ENCODE results near the gene KLHL17.
"Not testable (repeated sequence)": the region's sequence is repeated elsewhere in the genome, so short reads cannot be mapped to it uniquely, and the experiment has no call there.

Gene KLHL17

GRCh38 chr1:996851-997712 is 36.7 kb downstream of the KLHL17 start:
- DNase-seq = peak in 1 of 10 donors; percentile 72
- intact Hi-C loops (cut with DNase I) = no loop called here

- peak in 1 of 10 donors; percentile 69 for DNase-seq
- intact Hi-C loops (cut with DNase I) = no loop called here
Observed at GRCh38 chr1:997713-997992, 37.3 kb downstream of the KLHL17 start.

DNA sequence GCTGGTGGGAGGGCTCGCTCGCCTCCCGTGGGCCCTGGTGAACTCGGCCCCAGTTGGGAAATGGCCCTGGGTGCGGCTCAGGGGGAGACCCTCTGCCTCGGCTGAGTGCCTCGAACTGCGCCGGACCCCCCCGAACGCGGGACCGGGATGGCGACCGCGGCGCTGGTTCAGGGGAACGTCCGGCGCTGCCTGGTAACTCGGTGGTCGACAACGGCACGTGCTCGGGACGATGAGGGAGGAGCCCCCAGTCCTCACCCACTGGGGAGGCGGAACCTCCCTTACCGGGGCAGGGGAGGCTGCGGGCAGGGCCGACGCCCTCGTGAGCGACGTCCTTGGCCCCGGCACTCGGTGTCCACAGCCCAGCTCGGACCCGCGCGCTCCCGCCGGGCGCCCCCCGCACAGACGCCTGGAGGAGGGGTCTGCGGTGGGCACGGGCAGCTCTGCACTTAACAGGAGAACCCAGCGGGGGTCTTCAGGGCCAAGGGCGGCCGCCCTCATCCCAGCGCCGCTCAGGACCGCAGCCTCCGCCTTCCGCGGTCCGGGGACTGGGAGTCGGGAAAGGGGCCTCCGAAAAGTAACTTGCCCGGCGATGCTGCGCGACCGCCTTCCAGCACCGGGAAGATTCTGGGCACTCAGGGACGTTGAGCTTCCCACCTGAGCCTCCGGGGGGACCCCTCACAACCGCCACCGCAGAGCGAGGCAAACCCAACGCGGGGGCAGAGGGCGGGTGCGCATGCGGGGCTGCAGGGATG is 37.8 kb downstream of the KLHL17 start:
- intact Hi-C loops (cut with DNase I) = no loop called here
- peak in 2 of 10 donors; percentile 76 to 83 for DNase-seq

- DNase-seq = no peak
- intact Hi-C loops (cut with DNase I) = no loop called here
Observed at GRCh38 chr1:998745-998994, 38.3 kb downstream of the KLHL17 start.

DNA sequence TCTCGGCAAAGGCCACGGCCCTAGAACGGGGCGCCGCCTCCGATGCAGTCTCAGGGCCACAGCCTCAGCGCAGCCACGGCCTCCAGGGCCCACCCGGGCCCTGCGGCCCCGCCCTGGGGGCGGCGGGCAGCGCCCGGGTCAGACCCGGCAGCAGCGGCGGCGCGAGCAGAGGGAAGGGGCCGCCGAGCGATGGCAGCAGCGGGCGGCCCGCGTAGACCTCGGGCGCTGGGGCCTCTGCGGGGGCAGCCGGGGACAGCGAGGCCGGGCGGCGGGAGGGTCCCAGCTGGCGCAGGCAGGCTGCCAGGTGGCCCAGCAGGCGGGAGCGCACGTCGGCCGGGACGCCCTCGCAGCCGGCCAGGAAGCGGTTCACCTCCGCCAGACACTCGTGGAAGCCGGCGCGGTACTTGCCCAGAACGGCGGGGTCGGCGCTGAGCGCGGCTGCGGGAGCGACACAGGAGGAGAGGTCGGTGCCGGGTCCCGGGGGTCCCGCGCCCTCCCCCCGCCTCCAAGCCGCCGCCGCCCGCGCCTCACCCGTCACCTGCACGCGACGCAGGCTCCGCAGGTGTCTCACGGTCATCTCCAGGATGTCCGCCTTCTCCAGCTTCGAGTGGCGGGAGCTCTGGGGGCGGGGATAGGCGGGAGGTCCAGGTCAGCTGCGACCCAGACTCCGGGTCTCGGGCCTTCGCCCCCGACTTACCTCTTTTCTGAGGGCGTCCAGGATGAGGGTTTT is 38.8 kb downstream of the KLHL17 start:
- intact Hi-C loops (cut with DNase I) = no loop called here
- DNase-seq = peak in 1 of 10 donors; percentile 85

GRCh38 chr1:999725-1000356 is 39.5 kb downstream of the KLHL17 start, which contains the start of gene HES4:
Gene HES4 (minus strand): TSS chr1:1000097. CDS start chr1:999973, 124 bp downstream.
- intact Hi-C loops (cut with DNase I) = loop anchor here (5.0 kb wide), 1 partner anchor 98 kb away; no protein-coding TSS in a partner anchor
- DNase-seq = peak in 9 of 10 donors; percentile 54 to 95 (median 75)

DNA sequence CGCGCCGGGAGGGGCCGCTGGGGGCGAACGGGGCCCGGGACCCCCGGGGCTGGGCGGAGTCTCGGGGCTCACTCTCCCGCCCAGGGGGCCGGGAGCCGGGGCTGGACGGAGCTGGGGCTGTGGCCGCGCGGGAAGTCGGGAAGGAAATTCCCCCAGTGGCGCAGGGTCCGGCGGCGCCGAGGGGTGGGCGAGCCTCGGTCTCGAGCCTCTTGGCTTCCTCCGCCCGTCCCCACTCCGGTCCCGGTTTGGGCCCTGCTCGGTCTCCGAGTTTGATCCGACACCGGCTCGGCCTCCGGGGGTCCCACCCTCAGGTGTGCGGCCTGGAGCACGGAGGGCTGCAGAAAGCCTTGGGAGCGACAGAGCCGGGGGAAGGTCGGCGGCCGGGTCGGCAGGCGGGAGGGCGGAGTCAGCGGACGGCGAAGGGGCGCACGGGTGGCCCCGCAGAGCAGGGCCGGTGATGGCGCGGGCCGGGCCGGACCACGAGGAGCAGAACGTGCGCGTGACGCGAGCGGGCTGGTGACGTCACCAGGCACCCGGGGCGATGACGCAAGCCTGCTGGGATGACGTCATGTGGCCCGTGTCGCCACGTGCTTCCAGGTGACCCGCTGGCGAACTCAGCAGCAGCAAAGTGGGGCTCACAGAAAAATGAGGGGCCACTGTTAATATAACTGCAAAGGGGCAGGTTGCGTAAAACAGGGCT is 40.1 kb downstream of the KLHL17 start:
- peak in 8 of 10 donors; percentile 45 to 94 (median 68) for DNase-seq
- intact Hi-C loops (cut with DNase I) = loop anchor here (1.0 to 5.0 kb wide), 2 partner anchors 16 to 98 kb away; no protein-coding TSS in a partner anchor

GRCh38 chr1:1001057-1001783 is 40.8 kb downstream of the KLHL17 start:
- intact Hi-C loops (cut with DNase I) = loop anchor here (1.0 to 5.0 kb wide), 2 partner anchors 17 to 99 kb away; no protein-coding TSS in a partner anchor
- peak in 1 of 10 donors; percentile 63 for DNase-seq

DNA sequence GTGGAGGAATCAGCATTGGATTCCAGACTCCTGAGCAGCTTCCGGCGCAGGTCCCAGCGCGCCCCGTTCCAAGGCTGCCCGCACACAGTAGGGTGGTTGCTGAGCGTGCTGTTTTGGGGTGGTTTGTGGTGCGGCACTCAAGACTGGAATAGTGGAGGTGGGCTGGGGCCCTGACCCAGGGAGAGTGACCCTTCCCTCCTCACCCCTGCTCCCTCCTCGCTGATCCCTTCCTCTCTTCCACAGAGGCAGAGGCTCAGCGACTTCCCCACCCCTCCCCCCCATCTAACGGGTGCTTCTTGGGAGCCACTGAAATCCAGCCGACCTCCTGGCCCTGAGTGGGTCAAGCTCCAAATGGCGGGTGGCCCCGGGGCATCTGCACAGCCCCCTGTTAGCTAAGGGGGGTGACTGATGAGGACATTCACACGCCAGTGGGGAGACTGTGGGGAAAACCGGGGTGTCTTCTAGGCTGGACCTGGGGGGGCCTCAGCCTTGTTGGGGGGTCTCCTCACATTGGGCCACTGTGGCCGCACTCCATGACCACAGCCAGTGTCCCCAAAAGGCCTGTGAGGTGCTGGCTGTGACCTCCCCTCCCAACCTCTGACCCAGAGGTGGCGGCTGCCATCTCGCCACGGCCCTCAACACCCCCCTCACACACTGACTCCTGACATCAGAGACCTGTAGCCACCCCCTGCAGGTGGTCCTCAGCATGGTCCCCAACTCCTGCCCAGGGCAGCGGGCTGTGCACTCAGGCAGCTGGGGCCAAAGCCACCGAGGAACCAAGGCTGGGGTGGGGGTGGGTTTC is 43.4 kb downstream of the KLHL17 start:
- peak in 1 of 10 donors; percentile 65 for DNase-seq
- intact Hi-C loops (cut with DNase I) = loop anchor here (5.0 kb wide), 1 partner anchor 102 kb away; no protein-coding TSS in a partner anchor

DNA sequence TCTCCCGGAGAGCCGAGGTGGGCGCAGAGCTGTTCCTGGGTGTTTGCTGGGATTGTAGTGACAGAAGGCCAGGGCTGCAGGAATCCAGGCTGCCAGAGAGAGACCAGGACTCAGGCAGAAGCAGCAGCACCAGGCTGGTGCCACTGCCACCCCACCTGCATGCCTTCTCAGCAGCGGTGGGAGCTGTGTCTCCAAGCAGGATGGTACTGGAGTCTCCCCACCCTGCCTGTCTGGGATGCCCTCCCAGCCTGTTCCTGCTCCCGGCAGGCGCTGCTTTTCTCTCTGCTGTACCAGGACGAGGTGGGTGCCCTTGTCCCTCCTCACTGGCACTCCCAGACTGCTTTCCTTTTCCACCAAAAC is 44.0 kb downstream of the KLHL17 start:
- intact Hi-C loops (cut with DNase I) = loop anchor here (5.0 kb wide), 1 partner anchor 102 kb away; no protein-coding TSS in a partner anchor
- DNase-seq = peak in 1 of 10 donors; percentile 76

- intact Hi-C loops (cut with DNase I) = loop anchor here (5.0 kb wide), 1 partner anchor 103 kb away; no protein-coding TSS in a partner anchor
- peak in 2 of 10 donors; percentile 66 to 73 for DNase-seq
Observed at GRCh38 chr1:1004780-1005697, 44.7 kb downstream of the KLHL17 start.

GRCh38 chr1:1005774-1006304 is 45.5 kb downstream of the KLHL17 start:
- intact Hi-C loops (cut with DNase I) = no loop called here
- peak in 1 of 10 donors; percentile 67 for DNase-seq

DNA sequence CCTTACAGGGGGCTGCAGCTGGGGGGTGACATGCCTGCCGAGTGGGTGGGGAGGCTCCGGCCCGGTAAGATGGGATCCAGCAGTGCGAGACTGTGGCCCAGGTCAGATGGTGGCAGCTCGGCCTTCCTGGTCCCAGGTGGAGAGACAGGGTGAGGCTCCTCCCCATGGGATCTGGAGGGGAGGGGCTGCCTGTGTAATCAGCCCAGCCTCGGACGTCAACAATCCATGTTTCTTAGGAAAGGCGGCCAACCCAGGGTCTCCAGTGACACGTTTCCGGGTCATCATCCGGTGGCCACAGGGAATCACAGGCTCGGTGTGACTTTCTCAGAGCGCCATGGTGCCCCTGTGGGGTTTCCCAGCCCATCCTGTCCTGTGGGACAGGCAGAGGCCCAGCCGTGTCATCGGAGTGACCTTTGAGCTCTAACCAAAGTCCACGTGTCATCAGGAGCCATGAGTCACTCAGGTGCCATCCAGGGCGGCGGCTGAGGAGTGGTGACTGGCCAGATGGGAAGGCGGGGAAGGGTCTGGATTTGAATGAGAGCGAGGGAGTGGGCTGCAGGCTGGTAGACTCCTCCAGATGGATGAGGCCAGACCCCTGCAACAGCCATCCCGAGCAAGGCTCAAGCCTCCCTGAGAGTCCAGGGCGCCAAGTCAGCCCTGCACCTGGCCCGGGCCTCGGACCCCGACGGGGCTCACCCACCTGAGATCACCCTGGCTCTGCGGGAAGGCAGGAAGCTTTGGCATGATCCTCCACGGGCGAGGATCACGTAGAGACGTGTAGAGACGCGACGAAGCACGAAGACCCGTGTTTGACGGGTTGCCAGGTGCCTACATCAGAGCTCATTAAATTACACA is 46.1 kb downstream of the KLHL17 start:
- peak in 2 of 10 donors; percentile 64 to 73 for DNase-seq

GRCh38 chr1:1010131-1010530 is 49.7 kb downstream of the KLHL17 start:
- peak in 1 of 10 donors; percentile 38 for DNase-seq
- intact Hi-C loops (cut with DNase I) = not testable (repeated sequence)

More for the DNA sequence above, 46.1 kb downstream of the KLHL17 start:
- intact Hi-C loops (cut with DNase I) = no loop called here

DNA sequence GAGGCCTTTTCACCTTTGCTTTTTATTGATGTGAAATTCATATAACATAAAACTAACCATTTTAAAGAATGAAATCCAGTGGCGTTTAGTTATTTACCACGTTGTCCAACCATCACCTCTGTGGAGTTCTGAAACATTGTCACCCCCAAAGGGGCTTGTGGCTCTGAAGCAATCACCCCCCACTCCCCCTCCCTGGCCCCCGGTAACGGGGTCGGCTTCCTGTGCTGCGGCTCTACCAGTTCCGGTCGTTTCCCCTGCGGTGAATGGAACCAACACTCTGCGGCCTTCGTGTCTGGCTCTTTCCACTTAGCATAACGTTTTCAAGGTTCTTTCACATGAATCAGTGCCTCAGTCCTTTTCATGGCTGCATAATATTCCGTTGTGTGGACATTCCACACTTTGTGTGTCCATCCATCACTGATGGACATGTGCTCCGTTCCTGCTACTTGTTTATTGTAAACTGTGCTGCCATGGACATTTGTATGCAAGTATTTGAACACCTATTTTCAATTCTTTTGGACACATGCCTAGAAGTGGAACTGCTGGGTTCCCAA is 51.1 kb downstream of the KLHL17 start:
- intact Hi-C loops (cut with DNase I) = no loop called here
- peak in 1 of 10 donors; percentile 76 for DNase-seq

- intact Hi-C loops (cut with DNase I) = not testable (repeated sequence)
- DNase-seq = peak in 1 of 10 donors; percentile 52
Observed at GRCh38 chr1:1012736-1013104, 52.3 kb downstream of the KLHL17 start.
